HG02970 (cell line): ENCODE measurements around the gene FRA10AC1.
"Not testable (repeated sequence)": the region's sequence is repeated elsewhere in the genome, so short reads cannot be mapped to it uniquely, and the experiment has no call there.

Source experiments
- ATAC-seq: cut with Tn5 transposase; IDR thresholded peaks from one replicate; pipeline ENCODE4 v1.9.1; 2021; ENCODE audit warnings: mild to moderate bottlenecking, moderate library complexity, moderate number of reproducible peaks; ENCODE audit not compliant: unreplicated experiment, low FRiP score

The FRA10AC1 gene

GRCh38 chr10:93704451-93704850, 2.1 kb upstream of the FRA10AC1 start:
- no peak for ATAC-seq

DNA sequence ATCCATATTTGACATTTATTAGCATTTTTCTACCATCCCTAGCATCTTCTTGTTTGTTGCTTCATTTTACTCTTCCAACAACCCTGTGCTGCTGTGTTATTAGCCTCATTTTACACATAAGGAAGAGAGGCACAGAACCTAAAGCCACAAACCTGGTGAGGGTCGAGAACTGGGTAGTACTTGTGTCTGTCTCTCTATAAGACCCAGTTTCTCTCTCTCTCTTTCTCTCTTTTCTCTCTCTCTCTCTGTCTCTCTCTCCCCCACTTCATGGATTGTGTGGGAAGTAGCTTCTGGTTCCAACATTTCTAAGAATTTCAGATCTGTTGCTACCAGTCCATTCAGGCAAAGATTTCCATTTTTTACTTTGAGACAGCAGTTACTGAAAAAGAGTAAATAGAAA, 1.4 kb upstream of the FRA10AC1 start:
- no peak for ATAC-seq

- ATAC-seq: no peak
These were observed 674 bp upstream of the FRA10AC1 start for GRCh38 chr10:93703066-93703465.

DNA sequence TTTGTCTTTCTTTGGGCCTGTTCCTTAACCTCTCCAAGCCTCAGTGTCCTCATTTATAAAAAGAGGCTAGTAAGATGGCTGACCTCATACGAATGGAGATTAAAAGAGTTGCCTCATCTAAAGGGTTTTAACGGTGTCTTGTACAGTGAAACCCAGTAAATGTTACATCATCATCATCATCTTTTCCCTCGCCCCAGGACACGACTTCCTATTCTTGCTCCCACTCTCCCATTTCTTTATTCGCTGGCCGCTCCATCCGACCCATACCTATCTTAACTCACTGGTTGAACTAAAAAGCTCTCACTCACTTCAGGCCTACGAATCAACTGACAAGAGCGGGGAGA, 554 bp downstream of the FRA10AC1 start:
- ATAC-seq: peak; percentile 4

- ATAC-seq: no peak
These were observed 5.2 kb downstream of the FRA10AC1 start for GRCh38 chr10:93697207-93697606.

DNA sequence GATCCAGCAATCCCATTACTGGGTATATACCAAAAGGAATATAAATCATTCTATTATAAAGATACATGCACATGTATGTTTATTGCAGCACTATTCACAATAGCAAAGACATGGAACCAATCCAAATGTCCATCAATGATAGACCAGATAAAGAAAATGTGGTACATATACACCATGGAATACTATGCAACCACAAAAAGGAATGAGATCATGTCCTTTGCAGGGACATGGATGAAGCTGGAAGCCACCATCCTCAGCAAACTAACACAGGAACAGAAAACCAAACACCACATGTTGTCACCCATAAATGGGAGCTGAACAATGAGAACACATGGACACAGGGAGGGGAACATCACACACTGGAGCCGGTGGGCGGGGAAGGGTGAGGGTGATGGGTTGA, 5.8 kb downstream of the FRA10AC1 start:
- not testable (repeated sequence) for ATAC-seq

- no peak for ATAC-seq
These were observed 6.7 kb downstream of the FRA10AC1 start for GRCh38 chr10:93695740-93696139.

- ATAC-seq: no peak
These were observed 14.7 kb downstream of the FRA10AC1 start for GRCh38 chr10:93687737-93688136.

DNA sequence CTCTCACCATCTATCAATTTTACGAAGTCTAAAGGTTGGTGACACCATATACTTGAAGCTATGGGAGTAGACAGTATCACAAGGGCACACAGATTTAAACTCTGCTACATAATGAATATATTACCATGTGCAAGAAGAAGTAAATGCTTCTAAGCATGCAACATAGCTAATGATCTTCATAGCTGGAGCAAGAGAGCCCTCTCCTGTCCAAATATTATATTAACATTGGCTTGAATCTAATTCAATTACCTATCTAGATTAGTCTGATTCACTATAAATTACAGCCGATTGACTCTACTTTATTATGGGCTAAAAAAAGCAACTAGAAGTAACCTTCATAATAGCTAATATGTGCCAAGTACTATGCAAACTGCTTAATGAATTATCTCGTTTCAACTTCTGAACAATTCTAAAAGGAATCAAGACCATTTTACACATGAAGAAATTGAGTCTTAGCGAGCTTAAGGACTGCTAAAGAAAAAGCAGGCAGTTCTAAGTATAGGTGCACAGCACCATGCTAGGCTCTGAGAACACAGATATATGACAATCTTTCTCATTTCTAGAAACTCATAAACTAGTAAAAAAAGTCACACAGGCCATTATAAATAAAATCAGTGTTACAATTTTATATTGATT, 21.9 kb downstream of the FRA10AC1 start:
- ATAC-seq: no peak

DNA sequence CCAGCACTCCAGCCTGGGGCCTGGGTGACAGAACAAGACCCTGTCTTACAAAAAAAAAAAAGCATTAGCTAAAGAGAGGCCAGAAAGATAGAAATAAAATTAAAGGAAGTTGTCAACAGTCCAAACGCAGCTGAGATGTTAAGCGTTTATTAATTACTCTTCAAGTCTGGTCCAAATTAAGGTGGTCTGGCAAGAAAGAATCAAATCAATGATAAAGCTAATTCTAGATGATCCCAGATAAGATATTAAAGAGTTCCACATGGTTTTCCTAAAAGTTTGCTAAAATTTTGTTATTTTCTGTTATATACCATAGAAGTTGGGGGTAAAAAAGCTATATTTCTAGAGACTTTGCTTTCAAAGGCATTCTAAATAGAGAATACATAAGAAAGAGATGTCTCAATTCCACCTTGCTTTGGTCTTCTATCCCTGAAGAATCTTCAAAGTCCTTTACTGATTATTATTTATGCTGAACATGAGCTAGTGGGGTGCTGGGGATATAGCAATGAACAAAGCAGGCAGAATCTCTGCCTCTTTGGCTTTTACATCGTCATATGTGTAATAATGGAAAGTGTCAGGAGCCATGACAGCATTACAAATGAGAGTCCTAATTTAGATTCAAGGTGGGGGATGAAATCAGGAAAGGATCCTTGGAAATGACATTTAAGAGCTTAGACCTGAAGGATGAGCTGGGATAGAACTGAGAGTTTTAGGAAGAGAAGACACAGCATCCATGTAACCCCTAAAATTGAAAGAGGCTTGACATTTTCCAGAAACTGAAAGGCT, 23.4 kb downstream of the FRA10AC1 start:
- ATAC-seq: no peak

- no peak for ATAC-seq
These were observed 24.0 kb downstream of the FRA10AC1 start for GRCh38 chr10:93678386-93678785.

GRCh38 chr10:93673791-93674190, 28.6 kb downstream of the FRA10AC1 start:
- ATAC-seq: no peak

DNA sequence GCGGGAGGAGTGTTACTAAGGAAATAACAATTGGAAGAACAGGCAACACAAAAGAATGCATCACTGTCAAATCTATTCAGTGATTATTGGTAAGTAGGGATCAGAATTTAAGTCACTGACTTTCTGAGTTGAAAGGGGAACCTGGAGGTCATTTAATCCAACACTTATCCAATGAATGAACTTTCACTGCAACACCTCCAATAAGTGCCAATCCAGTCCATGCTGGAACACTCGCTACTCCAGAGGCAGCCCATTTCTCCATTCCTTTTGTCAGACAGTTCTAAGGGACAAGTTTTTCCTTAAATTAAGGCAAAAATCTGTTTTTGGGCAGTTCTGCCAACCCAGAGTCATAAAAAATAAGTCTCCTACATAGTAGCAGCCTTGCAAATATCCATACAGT, 29.5 kb downstream of the FRA10AC1 start:
- ATAC-seq: no peak

DNA sequence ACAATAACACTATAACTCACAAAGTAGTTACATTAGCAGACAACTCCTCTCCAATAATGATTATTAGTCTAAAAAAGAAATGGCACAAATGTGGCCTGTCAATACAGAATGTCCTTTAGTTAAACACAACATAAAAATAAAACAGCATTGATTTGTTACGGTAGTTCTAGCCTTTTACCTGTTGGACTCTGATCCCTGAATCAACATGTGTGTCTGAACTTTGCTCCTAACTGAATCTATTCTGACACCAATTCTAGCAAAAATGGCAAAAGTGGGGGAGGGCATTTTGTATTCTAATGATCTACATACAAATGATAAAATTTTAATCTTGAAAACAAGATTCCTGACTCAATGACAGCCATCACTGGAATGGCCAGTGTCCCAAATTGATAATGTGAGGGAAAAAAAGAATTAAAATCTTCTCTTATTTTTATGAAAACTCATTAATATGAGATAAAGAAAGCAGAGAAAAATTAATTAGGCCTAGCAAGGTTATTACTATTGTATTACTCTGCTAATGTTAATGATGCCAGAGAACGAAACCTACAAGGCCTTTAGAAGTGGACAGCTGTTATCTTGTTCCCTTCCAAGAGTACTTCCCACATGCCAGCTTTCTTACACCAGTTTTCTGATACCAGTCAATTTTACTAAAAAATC, 30.2 kb downstream of the FRA10AC1 start:
- ATAC-seq: no peak

DNA sequence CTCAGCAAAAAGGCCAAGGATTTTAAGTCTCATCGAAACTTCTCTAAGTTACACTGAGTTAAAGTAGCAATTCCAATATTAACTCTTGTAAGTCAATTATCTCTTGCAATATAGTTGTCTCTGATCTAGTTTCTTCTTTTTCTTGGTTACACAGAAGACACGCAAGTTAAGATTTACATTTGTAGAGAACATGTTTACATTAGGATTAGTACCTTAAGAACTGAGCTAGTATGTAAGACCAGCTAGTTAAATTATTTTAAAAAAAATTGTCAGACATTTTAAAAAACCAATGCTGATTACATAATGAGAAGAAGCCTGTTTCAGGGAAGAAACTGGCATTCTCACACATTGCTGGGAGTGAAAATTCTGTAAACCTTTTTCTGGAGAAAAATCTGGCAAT, 31.4 kb downstream of the FRA10AC1 start:
- no peak for ATAC-seq

GRCh38 chr10:93670372-93670771, 32.0 kb downstream of the FRA10AC1 start:
- no peak for ATAC-seq

GRCh38 chr10:93667795-93668194, 34.6 kb downstream of the FRA10AC1 start:
- ATAC-seq: no peak

DNA sequence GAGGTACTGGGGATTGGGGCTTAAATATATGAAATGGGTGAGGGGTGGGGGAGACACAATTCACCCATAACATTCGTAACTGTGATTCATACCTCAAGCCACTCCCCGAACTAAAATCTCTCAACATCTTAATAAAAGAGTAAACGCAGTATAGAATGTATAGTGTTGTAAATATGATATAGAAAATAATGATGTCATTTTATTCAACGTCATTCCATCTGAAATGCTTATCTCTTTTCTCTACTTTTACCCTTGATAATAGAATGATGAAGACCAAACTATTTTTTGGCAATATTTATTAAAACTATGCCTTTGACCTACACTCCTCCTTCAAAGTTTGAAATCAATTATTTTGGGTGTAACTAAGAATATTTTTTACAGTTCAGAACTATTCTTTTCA, 36.4 kb downstream of the FRA10AC1 start:
- ATAC-seq: no peak

DNA sequence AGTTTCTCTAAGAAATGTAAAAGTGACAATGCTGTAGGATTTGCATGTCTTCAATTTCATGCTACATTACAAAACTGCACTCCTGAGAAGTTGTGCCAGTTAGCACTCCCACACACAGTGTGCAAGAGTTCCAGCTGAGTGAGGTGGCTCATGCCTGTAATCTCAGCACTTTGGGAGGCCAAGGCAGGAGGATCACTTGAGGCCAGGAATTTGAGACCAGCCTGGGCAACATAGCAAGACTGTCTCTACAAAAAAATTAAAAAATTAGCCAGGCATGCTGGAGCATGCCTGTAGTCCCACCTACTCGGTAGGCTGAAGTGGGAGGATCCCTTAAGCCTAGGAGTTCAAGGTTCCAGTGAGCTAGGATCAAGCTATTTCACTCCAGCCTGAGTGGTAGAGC, 44.6 kb downstream of the FRA10AC1 start:
- no peak for ATAC-seq

- no peak for ATAC-seq
These were observed 46.2 kb downstream of the FRA10AC1 start for GRCh38 chr10:93656155-93656554.

DNA sequence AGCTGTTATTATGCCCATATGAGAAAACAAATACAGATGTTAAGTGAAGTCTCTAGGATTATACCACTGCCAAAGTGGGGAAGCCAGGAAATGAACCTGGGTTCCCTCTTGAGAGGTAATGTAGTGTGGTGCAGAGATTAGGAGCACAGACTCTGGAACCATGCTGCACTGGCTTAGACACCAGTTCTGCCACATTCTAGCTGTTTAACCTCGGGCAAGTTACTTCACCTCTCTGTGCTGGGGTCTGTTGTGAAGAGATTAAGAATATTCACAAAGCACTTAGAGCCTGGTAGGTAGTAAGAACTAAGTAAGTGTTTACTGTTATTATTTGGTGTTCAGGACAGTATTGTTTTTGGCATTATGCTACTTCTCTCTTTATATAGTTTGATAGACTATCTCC, 48.2 kb downstream of the FRA10AC1 start:
- no peak for ATAC-seq

GRCh38 chr10:93652857-93653256, 49.5 kb downstream of the FRA10AC1 start:
- no peak for ATAC-seq
